K562 (cell line): ENCODE results near the gene TFF1.

Experiments
- CTCF ChIP-seq, 3 experiments: IDR thresholded peaks in 2 of 3; conservative IDR thresholded peaks in 1 of 3; 2 replicates each; pipeline ENCODE4 v1.5.1; 2011 to 2012; ENCODE audit warnings: low read length in 3 of 3, mild to moderate bottlenecking in 3 of 3, control low read depth in 2 of 3, improper control_type of control experiment in 1 of 3, inconsistent platforms in 1 of 3, low read depth in 1 of 3, mixed read lengths in 1 of 3, moderate library complexity in 1 of 3; ENCODE audit not compliant: insufficient read depth in 2 of 3
- GTF2F1 ChIP-seq: IDR thresholded peaks from 2 replicates; pipeline ENCODE4 v1.6.1; 2011; ENCODE audit warnings: low read depth, low read length, improper control_type of control experiment
- HMG20A ChIP-seq: fragments of 450-650 bp; formaldehyde crosslinking; conservative IDR thresholded peaks from 2 replicates; pipeline ENCODE4 v1.4.0; 2020; ENCODE audit warnings: mild to moderate bottlenecking, mixed read lengths
- KHSRP ChIP-seq: fragments of 450-650 bp; IDR thresholded peaks from 2 replicates; pipeline ENCODE4 v1.6.1; 2017
- ZNF79 ChIP-seq: fragments of 250-450 bp; sonication (Bioruptor Pico); IDR thresholded peaks from 2 replicates; pipeline ENCODE4 v1.4.0; 2020; ENCODE audit warnings: low read depth, mild to moderate bottlenecking, moderate library complexity
- TF ChIP-seq, protein P1 (sequence below): fragments of 250-450 bp; sonication (Bioruptor Pico); IDR thresholded peaks from 2 replicates; pipeline ENCODE4 v1.8.0; 2021; ENCODE audit warnings: moderate library complexity, mild to moderate bottlenecking, inconsistent platforms

- TF ChIP-seq GTF2F1 (no peak), ZNF79 (CRISPR knock-in tag) (no peak), CTCF (IDR thresholded peaks at IDR 0.05 in 2 of 3, conservative IDR thresholded peaks at IDR 0.05 in 1 of 3; ENCODE audit: insufficient read depth in 2 of 3, low read depth in 1 of 3, low read length in 3 of 3) (no peak), KHSRP (no peak), HMG20A (CRISPR knock-in tag) (no peak)
- TF ChIP-seq, protein P1, sequence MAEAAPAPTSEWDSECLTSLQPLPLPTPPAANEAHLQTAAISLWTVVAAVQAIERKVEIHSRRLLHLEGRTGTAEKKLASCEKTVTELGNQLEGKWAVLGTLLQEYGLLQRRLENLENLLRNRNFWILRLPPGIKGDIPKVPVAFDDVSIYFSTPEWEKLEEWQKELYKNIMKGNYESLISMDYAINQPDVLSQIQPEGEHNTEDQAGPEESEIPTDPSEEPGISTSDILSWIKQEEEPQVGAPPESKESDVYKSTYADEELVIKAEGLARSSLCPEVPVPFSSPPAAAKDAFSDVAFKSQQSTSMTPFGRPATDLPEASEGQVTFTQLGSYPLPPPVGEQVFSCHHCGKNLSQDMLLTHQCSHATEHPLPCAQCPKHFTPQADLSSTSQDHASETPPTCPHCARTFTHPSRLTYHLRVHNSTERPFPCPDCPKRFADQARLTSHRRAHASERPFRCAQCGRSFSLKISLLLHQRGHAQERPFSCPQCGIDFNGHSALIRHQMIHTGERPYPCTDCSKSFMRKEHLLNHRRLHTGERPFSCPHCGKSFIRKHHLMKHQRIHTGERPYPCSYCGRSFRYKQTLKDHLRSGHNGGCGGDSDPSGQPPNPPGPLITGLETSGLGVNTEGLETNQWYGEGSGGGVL: no peak
These were observed 49.0 kb downstream of the TFF1 start for GRCh38 chr21:42317341-42317741.
